HG02678 (cell line): ENCODE results near the gene CLDN24.
A peak's percentile ranks its signal among the peaks of the same experiment; 100 is the strongest.

ENCODE experiments used
- ATAC-seq: cut with Tn5 transposase; IDR thresholded peaks from one replicate; pipeline ENCODE4 v1.9.1; 2021; ENCODE audit warnings: mild to moderate bottlenecking, moderate library complexity; ENCODE audit not compliant: unreplicated experiment

The CLDN24 gene

DNA sequence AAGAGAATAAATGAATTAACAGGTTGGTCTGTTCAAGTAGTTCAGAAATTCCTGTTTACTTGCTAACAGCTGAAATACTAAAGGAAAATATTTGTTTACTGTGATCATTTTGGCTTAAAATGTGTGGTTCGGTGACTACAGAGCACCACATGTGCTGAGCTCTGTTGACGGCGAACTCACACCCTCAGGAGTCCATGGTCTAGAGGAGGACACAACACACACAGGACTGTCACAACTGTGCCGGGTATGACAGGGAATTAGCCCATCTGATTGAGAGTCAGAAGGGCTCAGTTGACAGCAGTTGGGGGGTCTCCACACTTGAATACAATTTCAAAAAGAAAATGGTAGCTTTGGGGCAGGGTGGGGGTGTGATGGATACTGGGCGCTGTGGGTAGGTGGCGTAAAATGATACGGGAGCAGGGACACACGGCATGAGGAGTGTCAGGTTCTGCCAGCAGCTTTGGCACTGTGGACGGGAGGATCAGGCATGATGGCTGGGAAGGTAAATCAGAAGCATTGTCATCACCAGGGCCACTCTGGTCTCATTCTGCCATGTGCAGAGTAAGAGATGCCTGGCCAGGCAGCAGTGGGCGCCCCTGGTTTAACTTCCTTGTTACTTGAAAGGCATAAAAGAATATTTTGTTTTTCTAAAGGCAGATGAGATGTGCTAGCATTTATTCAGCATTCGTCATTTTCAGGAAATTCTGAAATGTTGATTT, 35.5 kb downstream of the CLDN24 start:
- peak; percentile 22 for ATAC-seq

DNA sequence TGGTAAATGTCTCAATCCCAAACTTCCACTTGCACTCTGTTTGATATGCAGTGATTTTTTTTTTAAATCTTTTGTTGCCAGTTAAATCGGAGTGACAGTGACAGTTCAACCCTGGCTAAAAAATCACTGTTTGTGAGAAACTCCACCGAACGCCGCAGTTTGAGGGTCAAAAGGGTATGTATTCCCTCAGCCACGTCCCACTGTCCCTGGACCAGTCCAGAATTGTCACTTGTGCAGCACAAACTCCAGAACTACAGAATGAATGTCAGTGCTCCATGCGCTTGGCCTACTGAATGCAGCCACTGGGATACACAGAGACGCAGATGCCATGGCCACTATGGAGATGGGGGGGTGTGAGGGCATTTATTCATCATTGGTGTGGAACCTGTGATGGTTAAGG, 36.3 kb downstream of the CLDN24 start:
- ATAC-seq = no peak

DNA sequence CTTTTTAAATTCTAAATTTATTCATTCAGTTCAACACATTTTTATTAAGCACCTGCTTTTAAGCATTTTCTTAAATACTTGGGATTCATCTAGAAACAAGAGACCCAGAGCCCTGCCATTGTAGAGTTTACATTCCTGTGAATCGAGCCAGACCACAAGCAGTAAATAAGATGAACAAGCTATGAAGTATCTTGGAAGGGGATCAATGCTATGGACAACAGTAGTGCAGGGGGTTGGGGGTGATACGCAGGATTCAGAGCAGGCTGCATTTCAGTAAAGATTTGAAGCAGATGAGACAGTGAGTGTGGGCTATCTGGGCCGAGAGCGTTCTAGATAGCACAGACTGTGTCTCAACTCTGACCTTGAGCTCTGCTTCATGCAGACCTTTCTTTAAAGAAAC, 37.3 kb downstream of the CLDN24 start:
- ATAC-seq = no peak

DNA sequence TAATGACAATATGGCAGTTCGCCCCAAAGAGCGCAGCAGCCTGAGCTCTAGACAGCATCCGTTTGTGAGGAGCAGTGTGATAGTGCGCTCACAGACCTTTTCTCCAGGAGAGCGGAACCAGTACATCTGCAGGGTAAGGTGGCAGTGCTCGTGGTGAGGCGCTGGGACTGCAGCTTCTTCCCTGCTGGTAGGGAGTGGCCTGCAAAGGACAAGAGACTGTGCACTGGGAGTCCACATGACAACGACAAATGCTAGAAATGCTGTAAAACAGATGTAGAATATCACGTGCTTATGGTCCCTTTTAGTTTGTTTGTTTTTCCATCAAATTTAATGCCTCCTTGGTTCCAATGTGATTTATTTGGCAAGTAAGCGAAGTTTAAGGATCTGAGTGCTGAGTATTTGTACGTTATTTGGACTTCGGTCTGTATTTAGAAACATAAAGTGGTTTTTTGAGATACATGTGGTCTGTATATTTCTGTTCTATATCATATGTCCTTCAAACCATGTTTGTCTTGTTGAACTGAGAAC, 37.9 kb downstream of the CLDN24 start:
- no peak for ATAC-seq

DNA sequence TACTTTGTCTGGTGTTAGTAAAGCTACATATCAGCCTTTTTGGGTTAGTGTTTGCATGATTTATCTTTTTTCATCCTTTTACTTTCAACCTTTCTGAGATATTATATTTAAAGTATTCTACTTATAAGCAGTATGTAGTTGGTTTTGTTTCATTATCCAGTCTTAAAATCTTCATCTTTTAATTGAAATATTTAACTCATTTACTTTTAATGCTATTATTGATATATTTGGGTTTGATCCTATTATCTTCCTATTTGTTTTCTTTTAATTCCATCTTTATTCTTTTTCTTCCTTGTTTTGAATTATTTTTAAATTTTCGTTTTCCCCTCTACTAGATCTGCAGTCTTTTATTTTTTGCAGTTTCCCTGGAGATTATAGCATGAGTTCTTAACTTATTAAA, 46.1 kb downstream of the CLDN24 start:
- no peak for ATAC-seq

DNA sequence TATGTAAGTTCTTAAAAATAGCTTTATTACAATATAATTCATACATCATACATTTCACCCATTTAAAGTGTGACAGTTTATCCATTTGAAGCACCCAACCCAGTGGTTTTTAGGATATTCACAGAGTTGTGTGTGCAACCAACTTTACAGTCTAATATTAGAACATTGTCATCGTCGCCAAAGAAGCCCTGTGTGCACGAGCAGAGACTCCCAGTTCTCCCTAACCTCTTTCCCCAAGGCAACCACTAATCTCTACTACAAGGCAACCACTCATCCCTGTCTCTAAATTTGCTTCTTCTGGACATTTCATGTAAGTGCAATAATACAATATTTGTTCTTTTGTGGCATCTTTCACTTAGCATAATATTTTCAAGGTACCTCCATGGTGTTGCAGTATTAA, 49.8 kb downstream of the CLDN24 start:
- no peak for ATAC-seq
